Activated CD8-positive, alpha-beta T cell treated with anti-CD3 and anti-CD28 coated beads for 36 hours (primary cell): Measurements from ENCODE around the gene TMEM141. TPM values are rescaled to one million over a fixed set of nuclear protein-coding genes. Genes with fewer than 3 reads are reported as not detected.
A peak's percentile ranks its signal among the peaks of the same experiment; 100 is the strongest.
"Not testable (repeated sequence)": the region's sequence is repeated elsewhere in the genome, so short reads cannot be mapped to it uniquely, and the experiment has no call there.

Experiments
- ATAC-seq: fragments of 200-7000 bp; cut with Tn5 transposase; one replicate; pipeline ENCODE4 v1.10.0; 2021; ENCODE audit warnings: mild to moderate bottlenecking, moderate library complexity
- CTCF ChIA-PET: fragments of 350-600 bp; sonication (Branson Sonifier 250); formaldehyde crosslinking; loops from one replicate; lab custom pipeline; 2021; ENCODE audit warnings: antibody characterized with exemption; lab: Charles Lee
- POLR2A ChIA-PET: fragments of 350-600 bp; sonication (Branson Sonifier 250); formaldehyde crosslinking; loops from one replicate; lab custom pipeline; 2021; ENCODE audit warnings: antibody characterized with exemption; lab: Charles Lee
- DNase-seq: peaks from one replicate; pipeline ENCODE4 v3.0.0-alpha.2; 2020
- H3K27ac Mint-ChIP-seq: one replicate; pipeline ENCODE4 v1.8.0; 2021; ENCODE audit warnings: mild to moderate bottlenecking, mixed read lengths
- H3K27me3 Mint-ChIP-seq: one replicate; pipeline ENCODE4 v1.8.0; 2021; ENCODE audit warnings: mixed read lengths
- H3K36me3 Mint-ChIP-seq: one replicate; pipeline ENCODE4 v1.8.0; 2021; ENCODE audit warnings: low read depth, mixed read lengths
- H3K4me1 Mint-ChIP-seq: one replicate; pipeline ENCODE4 v1.8.0; 2021; ENCODE audit warnings: low read depth, mixed read lengths
- H3K4me3 Mint-ChIP-seq: one replicate; pipeline ENCODE4 v1.8.0; 2021; ENCODE audit warnings: mild to moderate bottlenecking, moderate library complexity, mixed read lengths
- H3K9me3 Mint-ChIP-seq: one replicate; pipeline ENCODE4 v1.8.0; 2021; ENCODE audit warnings: mixed read lengths
- CTCF ChIP-seq: fragments of 200-600 bp; IDR thresholded peaks from one replicate; pipeline ENCODE4 v1.8.0; 2022; ENCODE audit warnings: antibody characterized with exemption, mild to moderate bottlenecking
- intact Hi-C: fragments of 100-400 bp; cut with micrococcal nuclease; formaldehyde crosslinking; loops from one replicate; pipeline ENCODE4 v1.10.0; 2022
- total RNA-seq, 2 experiments: library from RNA; stranded (reverse); gene quantifications; one replicate each; pipeline ENCODE4 v1.2.3, GENCODE V29; 2021

TMEM141 gene
- total RNA-seq, 2 experiments from 2014 or later, result 50.6 to 51.1 TPM

GRCh38 chr9:136799854-136800657 lies 8.9 kb downstream of the TMEM141 start:
- no peaks in the 10 kb centered on the region for H3K36me3 Mint-ChIP-seq
- intact Hi-C loops, result loop anchor here (10.0 kb wide), 1 partner anchor 55 kb away; the partner anchor contains the start of genes LCN10 and LCN6
- no peaks in the 10 kb centered on the region for H3K9me3 Mint-ChIP-seq
- H3K4me1 Mint-ChIP-seq, result peaks cover 28% of the 10 kb centered on the region
- DNase-seq, result peak; percentile 94
- TF ChIP-seq CTCF, result no peak
- H3K27ac Mint-ChIP-seq, result no peak overlapping the region
- ATAC-seq, result peak; percentile 87
- ChIA-PET CTCF (interaction anchor here (1.5 to 2.1 kb wide), 3 partner anchors 8 to 235 kb away, joined by 4 to 7 read pairs (median 6); no protein-coding TSS in a partner anchor), POLR2A (interaction anchor here (0.6 to 1.5 kb wide), 3 partner anchors 8 to 145 kb away, joined by 3 to 4 read pairs (median 3); partner anchors contain the start of gene C8G)
- peak overlapping the region; percentile 72 for H3K4me3 Mint-ChIP-seq
- H3K27me3 Mint-ChIP-seq, result peaks cover 11% of the 10 kb centered on the region

GRCh38 chr9:136802321-136802720 lies 11.2 kb downstream of the TMEM141 start:
- Mint-ChIP-seq H3K27me3 (peaks cover 7% of the 10 kb centered on the region), H3K9me3 (no peaks in the 10 kb centered on the region)

GRCh38 chr9:136803009-136803550 lies 11.9 kb downstream of the TMEM141 start:
- CTCF ChIA-PET, DNase-seq, H3K36me3 Mint-ChIP-seq, H3K27ac Mint-ChIP-seq, H3K9me3 Mint-ChIP-seq, H3K4me3 Mint-ChIP-seq, ATAC-seq, H3K27me3 Mint-ChIP-seq: not testable (repeated sequence)
- intact Hi-C loops, result loop anchor here (10.0 kb wide), 1 partner anchor 58 kb away; the partner anchor contains the start of genes LCN10 and LCN6
- H3K4me1 Mint-ChIP-seq, result peaks cover 21% of the 10 kb centered on the region
- POLR2A ChIA-PET, result interaction anchor here (1.4 kb wide), 1 partner anchor 132 kb away, joined by 3 read pairs; no protein-coding TSS in a partner anchor

More at GRCh38 chr9:136802321-136802720, 11.2 kb downstream of the TMEM141 start:
- Mint-ChIP-seq H3K27ac (no peak overlapping the region), H3K36me3 (no peaks in the 10 kb centered on the region), H3K4me1 (peaks cover 21% of the 10 kb centered on the region), H3K4me3 (no peak overlapping the region)
- intact Hi-C loops, result loop anchor here (10.0 kb wide), 1 partner anchor 58 kb away; the partner anchor contains the start of genes LCN10 and LCN6
- POLR2A ChIA-PET, result no interaction called here
- ATAC-seq, result no peak
- CTCF ChIA-PET, result no interaction called here
- TF ChIP-seq CTCF, result no peak
- no peak for DNase-seq

- ChIA-PET CTCF (interaction anchor here (1.3 kb wide), 1 partner anchor 39 kb away, joined by 3 read pairs; no protein-coding TSS in a partner anchor), POLR2A (interaction anchor here (0.8 to 1.4 kb wide), 2 partner anchors 11 to 131 kb away, joined by 3 to 4 read pairs; no protein-coding TSS in a partner anchor)
- intact Hi-C loops, result loop anchor here (10.0 kb wide), 1 partner anchor 59 kb away; the partner anchor contains the start of genes LCN10 and LCN6
- Mint-ChIP-seq H3K9me3 (no peaks in the 10 kb centered on the region), H3K4me1 (peaks cover 22% of the 10 kb centered on the region), H3K4me3 (no peak overlapping the region), H3K27ac (no peak overlapping the region), H3K27me3 (peaks cover 6% of the 10 kb centered on the region), H3K36me3 (no peaks in the 10 kb centered on the region)
- DNase-seq (no peak), ATAC-seq (no peak)
- TF ChIP-seq CTCF, result no peak
Measured at GRCh38 chr9:136803551-136804508, 12.7 kb downstream of the TMEM141 start.
